Activated B cell treated with CpG ODN at 0.5 μM for 24 hours (primary cell): Measurements from ENCODE around the gene CALHM6. TPM values are rescaled to one million over a fixed set of nuclear protein-coding genes. Genes with fewer than 3 reads are reported as not detected.
"Not testable (repeated sequence)": the region's sequence is repeated elsewhere in the genome, so short reads cannot be mapped to it uniquely, and the experiment has no call there.

Experiments
- ATAC-seq: fragments of 200-7000 bp; cut with Tn5 transposase; one replicate; pipeline ENCODE4 v1.10.0; 2021; ENCODE audit warnings: low read depth, mild to moderate bottlenecking, moderate library complexity
- CTCF ChIA-PET: fragments of 350-600 bp; sonication (Branson Sonifier 250); formaldehyde crosslinking; loops from one replicate; lab custom pipeline; 2021; ENCODE audit warnings: antibody characterized with exemption; lab: Charles Lee
- POLR2A ChIA-PET: fragments of 350-600 bp; sonication (Branson Sonifier 250); formaldehyde crosslinking; loops from one replicate; lab custom pipeline; 2021; ENCODE audit warnings: antibody characterized with exemption; lab: Charles Lee
- DNase-seq: peaks from one replicate; pipeline ENCODE4 v3.0.0; 2022
- H3K27ac Mint-ChIP-seq: one replicate; pipeline ENCODE4 v1.8.0; 2020; ENCODE audit warnings: mixed read lengths
- H3K27me3 Mint-ChIP-seq: one replicate; pipeline ENCODE4 v1.8.0; 2021; ENCODE audit warnings: mixed read lengths
- H3K36me3 Mint-ChIP-seq: one replicate; pipeline ENCODE4 v1.8.0; 2021; ENCODE audit warnings: low read depth, mixed read lengths
- H3K4me1 Mint-ChIP-seq: one replicate; pipeline ENCODE4 v1.8.0; 2021; ENCODE audit warnings: mixed read lengths
- H3K4me3 Mint-ChIP-seq: one replicate; pipeline ENCODE4 v1.8.0; 2020; ENCODE audit warnings: mild to moderate bottlenecking, mixed read lengths
- H3K9me3 Mint-ChIP-seq: one replicate; pipeline ENCODE4 v1.8.0; 2020; ENCODE audit warnings: mixed read lengths
- CTCF ChIP-seq: fragments of 200-600 bp; IDR thresholded peaks from one replicate; pipeline ENCODE4 v1.8.0; 2022; ENCODE audit warnings: antibody characterized with exemption, mild to moderate bottlenecking
- intact Hi-C: fragments of 100-400 bp; cut with micrococcal nuclease; formaldehyde crosslinking; loops from one replicate; pipeline ENCODE4 v1.15.1; 2024
- total RNA-seq: library from RNA; stranded (reverse); gene quantifications from 2 replicates; pipeline ENCODE4 v1.2.3, GENCODE V29; 2022

Gene CALHM6
- total RNA-seq, 1 donor from 2014 or later = 15.0 TPM

- no peak overlapping the region for H3K4me3 Mint-ChIP-seq
- TF ChIP-seq CTCF = no peak
- ChIA-PET CTCF (interaction anchor here (0.8 to 1.0 kb wide), 2 partner anchors 43 to 204 kb away, joined by 3 read pairs; no protein-coding TSS in a partner anchor), POLR2A (no interaction called here)
- H3K27ac Mint-ChIP-seq = no peak overlapping the region
- no peak for DNase-seq
- peaks cover 12% of the 10 kb centered on the region for H3K9me3 Mint-ChIP-seq
- H3K27me3 Mint-ChIP-seq = no peaks in the 10 kb centered on the region
- no peak for ATAC-seq
- intact Hi-C loops = no loop called here
- no peaks in the 10 kb centered on the region for H3K36me3 Mint-ChIP-seq
- no peaks in the 10 kb centered on the region for H3K4me1 Mint-ChIP-seq
Measured at GRCh38 chr6:116491610-116492330, 30.6 kb downstream of the CALHM6 start.

GRCh38 chr6:116492331-116493067, 31.3 kb downstream of the CALHM6 start:
- ATAC-seq = no peak
- no peak for DNase-seq
- Mint-ChIP-seq H3K27me3 (no peaks in the 10 kb centered on the region), H3K27ac (no peak overlapping the region), H3K4me1 (no peaks in the 10 kb centered on the region), H3K36me3 (no peaks in the 10 kb centered on the region), H3K4me3 (no peak overlapping the region), H3K9me3 (peaks cover 12% of the 10 kb centered on the region)
- POLR2A ChIA-PET = no interaction called here
- TF ChIP-seq CTCF = no peak
- intact Hi-C loops = no loop called here
- CTCF ChIA-PET = interaction anchor here (0.8 kb wide), 1 partner anchor 42 kb away, joined by 3 read pairs; no protein-coding TSS in a partner anchor

DNA sequence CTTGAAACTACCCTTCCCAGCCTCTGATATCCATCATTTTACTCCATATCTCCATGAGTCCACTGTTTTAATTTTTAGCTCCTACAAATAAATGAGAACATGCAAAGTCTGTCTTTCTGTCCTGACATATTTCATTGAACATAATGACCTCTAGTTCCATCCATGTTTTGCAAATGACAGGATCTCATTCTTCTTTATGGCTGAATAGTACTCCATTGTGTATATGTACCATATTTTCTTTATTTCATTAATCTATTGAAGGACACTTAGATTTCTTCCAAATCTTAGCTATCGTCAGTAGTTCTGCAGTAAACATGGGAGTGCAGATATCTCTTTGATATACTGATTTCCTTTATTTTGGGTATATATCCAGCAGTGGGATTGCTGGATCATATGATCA, 34.0 kb downstream of the CALHM6 start:
- H3K27me3 Mint-ChIP-seq, ATAC-seq, H3K4me3 Mint-ChIP-seq, DNase-seq, H3K9me3 Mint-ChIP-seq, H3K27ac Mint-ChIP-seq, POLR2A ChIA-PET, H3K4me1 Mint-ChIP-seq, intact Hi-C loops, H3K36me3 Mint-ChIP-seq, CTCF ChIA-PET: not testable (repeated sequence)

DNA sequence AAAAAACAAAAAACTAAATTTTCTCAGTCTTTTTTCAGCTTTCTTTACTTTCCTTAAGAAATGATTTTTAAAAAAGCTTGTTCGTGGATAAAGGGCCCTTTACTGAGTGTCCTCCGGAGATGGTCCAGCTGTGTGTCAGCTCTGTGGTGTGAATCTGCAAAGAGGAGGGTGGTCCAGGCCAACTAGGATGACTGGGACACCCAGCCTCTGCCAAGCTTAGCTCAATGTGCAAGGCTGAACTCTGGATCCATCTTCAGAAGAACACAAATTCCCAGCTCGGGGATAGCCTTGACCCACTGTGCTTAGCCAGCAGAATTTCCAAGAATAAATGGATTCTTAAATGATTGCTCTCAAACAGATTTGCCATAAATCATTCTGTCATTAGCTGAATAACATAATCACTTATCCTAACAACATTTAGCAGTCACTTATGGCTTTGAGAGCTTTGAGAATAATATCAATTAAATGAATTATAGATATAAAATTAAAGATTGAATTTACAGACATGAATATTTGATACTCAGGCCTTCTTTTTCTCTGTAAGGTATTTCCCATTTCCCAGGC, 36.0 kb downstream of the CALHM6 start:
- ChIA-PET CTCF (interaction anchor here (0.6 to 0.9 kb wide), 2 partner anchors 52 to 209 kb away, joined by 3 to 5 read pairs; no protein-coding TSS in a partner anchor), POLR2A (no interaction called here)
- no peaks in the 10 kb centered on the region for H3K4me1 Mint-ChIP-seq
- TF ChIP-seq CTCF = no peak
- ATAC-seq = no peak
- H3K4me3 Mint-ChIP-seq = no peak overlapping the region
- H3K36me3 Mint-ChIP-seq = no peaks in the 10 kb centered on the region
- H3K27me3 Mint-ChIP-seq = peaks cover 8% of the 10 kb centered on the region
- no peak for DNase-seq
- intact Hi-C loops = no loop called here
- no peak overlapping the region for H3K27ac Mint-ChIP-seq
- H3K9me3 Mint-ChIP-seq = peaks cover 5% of the 10 kb centered on the region

GRCh38 chr6:116500969-116501433, 39.8 kb downstream of the CALHM6 start:
- no peaks in the 10 kb centered on the region for H3K36me3 Mint-ChIP-seq
- CTCF ChIA-PET = interaction anchor here (1.0 kb wide), 1 partner anchor 232 kb away, joined by 3 read pairs; no protein-coding TSS in a partner anchor
- no peak overlapping the region for H3K27ac Mint-ChIP-seq
- peaks cover 7% of the 10 kb centered on the region for H3K4me1 Mint-ChIP-seq
- TF ChIP-seq CTCF = no peak
- ATAC-seq (no peak), DNase-seq (no peak)
- H3K27me3 Mint-ChIP-seq = peaks cover 11% of the 10 kb centered on the region
- no peak overlapping the region for H3K4me3 Mint-ChIP-seq
- intact Hi-C loops = no loop called here
- H3K9me3 Mint-ChIP-seq = peaks cover 5% of the 10 kb centered on the region
- POLR2A ChIA-PET = no interaction called here
